8988T (cell line): Measurements from ENCODE around the gene TRIP13.
"Not testable (repeated sequence)": the region's sequence is repeated elsewhere in the genome, so short reads cannot be mapped to it uniquely, and the experiment has no call there.

Experiments used
- DNase-seq: peaks from one replicate; pipeline ENCODE4 v3.0.0; 2011

TRIP13 gene

GRCh38 chr5:876398-877365, 16.0 kb upstream of the TRIP13 start:
- DNase-seq = no peak

DNA sequence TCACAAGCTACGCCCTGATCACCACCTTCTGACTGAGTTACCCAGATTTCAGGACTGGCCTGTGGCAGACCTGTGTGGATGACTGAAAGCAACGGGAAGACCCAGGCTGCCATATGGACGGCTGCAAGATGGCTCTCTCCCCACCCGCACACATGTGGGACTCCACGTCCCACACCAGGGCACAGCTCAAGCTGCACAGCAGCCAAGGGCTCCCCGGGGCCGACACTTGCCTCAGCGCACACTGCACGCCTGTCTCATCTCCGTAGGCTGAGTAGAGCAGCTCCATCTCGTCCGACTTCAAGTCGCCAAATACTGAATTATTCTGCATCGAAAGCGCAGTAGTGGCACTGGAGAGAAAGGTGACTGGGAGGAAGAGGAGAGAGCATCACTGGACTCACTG, 14.6 kb upstream of the TRIP13 start:
- DNase-seq = no peak

- not testable (repeated sequence) for DNase-seq
Measured at GRCh38 chr5:878677-879076, 14.0 kb upstream of the TRIP13 start.

GRCh38 chr5:880816-881550, 11.7 kb upstream of the TRIP13 start:
- no peak for DNase-seq

- DNase-seq = no peak
Measured at GRCh38 chr5:881551-881935, 11.1 kb upstream of the TRIP13 start.

GRCh38 chr5:882253-883183, 10.2 kb upstream of the TRIP13 start:
- no peak for DNase-seq

- no peak for DNase-seq
Measured at GRCh38 chr5:883475-884181, 9.1 kb upstream of the TRIP13 start.

GRCh38 chr5:884345-885126, 8.1 kb upstream of the TRIP13 start:
- DNase-seq = no peak

- DNase-seq = no peak
Measured at GRCh38 chr5:885127-885442, 7.6 kb upstream of the TRIP13 start.

GRCh38 chr5:885529-885928, 7.2 kb upstream of the TRIP13 start:
- no peak for DNase-seq

- DNase-seq = no peak
Measured at GRCh38 chr5:886036-886435, 6.6 kb upstream of the TRIP13 start.

DNA sequence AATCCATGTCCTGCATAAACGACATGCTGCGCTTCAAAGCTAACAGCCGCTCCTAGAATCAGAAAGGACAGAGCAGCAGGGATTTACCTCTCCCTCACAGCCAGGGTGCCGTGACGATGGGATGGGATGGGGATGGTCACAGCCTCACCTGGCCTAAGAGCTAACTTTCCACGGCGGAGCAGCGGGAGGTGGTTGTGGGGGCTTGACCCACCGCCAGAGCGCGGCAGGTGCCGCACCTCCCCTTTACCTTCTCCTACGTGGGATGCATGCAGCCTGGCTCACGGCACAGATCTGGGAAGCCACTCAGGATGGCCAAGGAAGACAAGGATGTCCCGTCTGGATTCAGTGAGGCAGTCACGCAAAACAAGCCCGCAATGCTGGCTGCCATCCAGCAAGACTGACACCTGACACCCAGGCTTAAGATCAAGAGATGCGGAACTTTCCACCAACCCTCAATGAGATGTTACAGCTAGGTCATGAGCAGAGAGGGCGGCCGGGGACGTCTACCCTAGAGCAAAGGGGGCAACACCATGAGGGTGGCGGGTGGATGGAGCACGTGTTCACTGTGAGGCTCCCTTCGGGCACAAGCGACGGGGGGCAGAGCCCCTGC, 5.9 kb upstream of the TRIP13 start:
- DNase-seq = no peak

DNA sequence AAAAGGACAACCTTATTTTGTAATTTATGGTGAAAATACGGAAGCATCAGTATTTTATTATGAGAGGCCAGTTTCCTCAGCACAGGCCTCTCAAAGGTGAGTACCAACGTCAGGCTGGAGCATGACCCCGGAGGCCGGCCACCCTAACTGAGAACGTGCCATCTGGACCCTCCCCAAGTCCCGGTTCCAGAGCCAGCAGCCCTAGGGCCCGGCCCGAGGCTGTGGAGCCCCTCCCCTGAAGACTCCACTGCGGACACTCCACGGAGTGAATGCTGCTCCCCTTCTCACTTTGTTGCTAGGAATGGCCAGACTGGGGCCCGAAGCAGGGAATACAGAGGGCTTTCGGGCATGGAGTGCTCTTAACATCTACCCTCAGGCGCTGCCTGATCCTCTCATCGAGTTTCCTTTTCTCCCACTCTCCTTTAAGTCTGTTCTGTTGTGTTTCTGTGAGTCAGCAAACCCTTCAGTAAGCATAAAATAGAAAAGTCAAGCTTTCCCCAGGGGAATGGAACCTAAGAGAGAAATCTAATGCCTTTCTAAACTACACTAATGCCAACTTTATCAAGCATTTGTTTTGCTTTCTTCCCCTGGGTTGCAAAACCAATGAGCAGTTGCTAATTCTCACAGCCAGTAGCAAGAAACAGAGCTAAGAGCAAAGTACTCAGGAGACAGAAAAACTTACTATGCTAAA, 4.6 kb upstream of the TRIP13 start:
- no peak for DNase-seq

DNA sequence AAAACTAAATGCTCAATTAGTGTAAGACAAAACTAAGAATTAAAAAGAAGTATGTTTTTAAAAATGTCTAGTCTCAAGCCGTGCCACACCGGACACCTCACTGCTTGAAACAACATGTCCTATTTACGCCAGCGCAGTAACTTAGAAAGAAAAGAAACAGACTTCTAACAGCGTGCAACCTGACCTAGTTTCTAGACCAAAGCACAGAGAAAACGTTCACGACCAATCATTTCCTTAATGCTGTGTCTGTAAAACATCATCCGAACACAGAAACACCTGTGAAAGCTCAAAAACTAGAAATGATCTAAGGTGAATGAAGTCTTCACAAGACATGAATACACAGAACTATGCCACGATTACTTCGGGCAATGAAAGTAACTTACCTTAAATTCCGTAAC, 4.0 kb upstream of the TRIP13 start:
- DNase-seq = no peak

- DNase-seq = no peak
Measured at GRCh38 chr5:889075-889710, 3.5 kb upstream of the TRIP13 start.

GRCh38 chr5:891117-891836, 1.4 kb upstream of the TRIP13 start:
- peak; percentile 97 for DNase-seq

GRCh38 chr5:891837-892393, 769 bp upstream of the TRIP13 start:
- peak; percentile 81 for DNase-seq

DNA sequence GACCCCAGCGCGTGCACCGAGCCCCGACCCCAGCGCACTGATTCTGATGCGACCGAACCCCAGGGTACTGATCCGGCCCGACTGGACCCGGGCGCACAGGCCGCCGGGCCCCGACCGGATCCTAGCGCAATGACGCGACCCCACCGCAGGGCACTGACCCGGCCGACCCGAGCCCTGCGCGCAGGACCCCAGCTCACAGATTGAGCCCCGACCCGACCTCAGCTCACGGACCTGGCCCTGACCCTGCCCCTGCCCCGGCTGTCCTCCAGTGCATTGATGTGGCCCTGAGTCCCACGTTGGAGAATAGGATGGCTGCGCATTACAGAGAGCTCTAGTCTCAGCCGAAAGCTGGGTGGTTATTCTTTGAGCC, 438 bp downstream of the TRIP13 start:
- DNase-seq = no peak

- DNase-seq = no peak
Measured at GRCh38 chr5:893711-894110, 1.0 kb downstream of the TRIP13 start.
